Measurements from ENCODE around the gene RRP12.
"Not testable (repeated sequence)": the region's sequence is repeated elsewhere in the genome, so short reads cannot be mapped to it uniquely, and the experiment has no call there.

RRP12 gene, protein sequence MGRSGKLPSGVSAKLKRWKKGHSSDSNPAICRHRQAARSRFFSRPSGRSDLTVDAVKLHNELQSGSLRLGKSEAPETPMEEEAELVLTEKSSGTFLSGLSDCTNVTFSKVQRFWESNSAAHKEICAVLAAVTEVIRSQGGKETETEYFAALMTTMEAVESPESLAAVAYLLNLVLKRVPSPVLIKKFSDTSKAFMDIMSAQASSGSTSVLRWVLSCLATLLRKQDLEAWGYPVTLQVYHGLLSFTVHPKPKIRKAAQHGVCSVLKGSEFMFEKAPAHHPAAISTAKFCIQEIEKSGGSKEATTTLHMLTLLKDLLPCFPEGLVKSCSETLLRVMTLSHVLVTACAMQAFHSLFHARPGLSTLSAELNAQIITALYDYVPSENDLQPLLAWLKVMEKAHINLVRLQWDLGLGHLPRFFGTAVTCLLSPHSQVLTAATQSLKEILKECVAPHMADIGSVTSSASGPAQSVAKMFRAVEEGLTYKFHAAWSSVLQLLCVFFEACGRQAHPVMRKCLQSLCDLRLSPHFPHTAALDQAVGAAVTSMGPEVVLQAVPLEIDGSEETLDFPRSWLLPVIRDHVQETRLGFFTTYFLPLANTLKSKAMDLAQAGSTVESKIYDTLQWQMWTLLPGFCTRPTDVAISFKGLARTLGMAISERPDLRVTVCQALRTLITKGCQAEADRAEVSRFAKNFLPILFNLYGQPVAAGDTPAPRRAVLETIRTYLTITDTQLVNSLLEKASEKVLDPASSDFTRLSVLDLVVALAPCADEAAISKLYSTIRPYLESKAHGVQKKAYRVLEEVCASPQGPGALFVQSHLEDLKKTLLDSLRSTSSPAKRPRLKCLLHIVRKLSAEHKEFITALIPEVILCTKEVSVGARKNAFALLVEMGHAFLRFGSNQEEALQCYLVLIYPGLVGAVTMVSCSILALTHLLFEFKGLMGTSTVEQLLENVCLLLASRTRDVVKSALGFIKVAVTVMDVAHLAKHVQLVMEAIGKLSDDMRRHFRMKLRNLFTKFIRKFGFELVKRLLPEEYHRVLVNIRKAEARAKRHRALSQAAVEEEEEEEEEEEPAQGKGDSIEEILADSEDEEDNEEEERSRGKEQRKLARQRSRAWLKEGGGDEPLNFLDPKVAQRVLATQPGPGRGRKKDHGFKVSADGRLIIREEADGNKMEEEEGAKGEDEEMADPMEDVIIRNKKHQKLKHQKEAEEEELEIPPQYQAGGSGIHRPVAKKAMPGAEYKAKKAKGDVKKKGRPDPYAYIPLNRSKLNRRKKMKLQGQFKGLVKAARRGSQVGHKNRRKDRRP (N-terminal part only)

DNA sequence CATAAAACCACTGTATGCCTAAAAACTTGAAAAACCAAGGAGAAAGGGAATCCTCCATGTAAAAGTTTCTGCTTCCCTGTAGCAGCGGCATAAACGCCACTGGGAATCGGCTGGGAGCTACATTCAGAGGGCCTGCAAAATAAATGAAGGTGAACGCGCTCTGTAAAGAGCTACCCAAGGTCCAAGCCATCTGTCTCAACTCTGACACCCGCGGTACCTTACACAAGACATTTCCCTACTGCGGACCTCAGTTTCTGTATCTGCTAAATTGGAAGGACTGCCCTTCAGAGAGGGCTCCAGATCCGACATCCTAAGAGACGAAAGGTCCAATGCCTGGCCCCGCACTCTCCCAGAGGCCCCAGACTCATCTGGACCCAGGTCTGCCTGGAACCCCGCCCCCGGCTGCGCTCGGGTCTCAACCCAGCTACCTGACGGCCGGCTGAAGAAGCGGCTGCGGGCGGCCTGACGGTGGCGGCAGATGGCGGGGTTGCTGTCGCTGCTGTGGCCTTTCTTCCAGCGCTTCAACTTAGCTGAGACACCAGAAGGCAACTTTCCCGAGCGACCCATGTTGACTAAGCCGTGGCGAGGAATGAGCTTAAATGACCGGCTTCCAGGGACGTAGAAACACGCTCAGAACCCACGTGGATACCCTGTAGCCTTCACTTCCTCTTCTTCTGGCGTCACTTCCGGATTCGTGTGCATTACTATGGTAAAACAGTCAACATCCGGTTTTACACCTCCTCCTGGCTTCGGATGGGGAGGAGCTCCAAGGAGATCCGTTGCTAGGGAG, at the start of gene RRP12:
Gene RRP12 (minus strand): TSS at position 676 of the 790 bp plus-strand sequence. CDS start 109 bp downstream, at position 567.
- peak; percentile 49 to 69 for DNase-seq (ENCODE audit: low read depth in 2 of 2)

DNA sequence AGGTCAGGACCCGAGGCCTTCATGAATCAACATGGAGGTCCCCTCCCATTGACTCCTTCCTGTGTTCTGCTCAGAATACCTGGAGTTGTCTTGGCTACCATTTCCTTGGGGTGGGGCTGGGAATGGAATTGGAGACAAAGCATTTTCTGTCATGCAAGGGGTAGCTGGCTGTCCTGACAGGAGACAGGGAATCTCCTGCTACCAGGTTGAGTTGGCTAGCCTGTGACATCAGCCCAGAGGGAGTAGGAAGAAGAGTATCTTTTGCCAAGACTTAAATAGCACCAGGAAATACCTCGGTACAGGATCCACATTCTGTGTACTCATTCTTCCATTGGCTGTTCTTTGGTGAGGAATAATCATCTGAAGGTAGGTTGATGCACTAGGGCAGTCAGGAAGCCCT, 49.7 kb upstream of the RRP12 start:
- DNase-seq (ENCODE audit: low read depth in 2 of 2) = no peak

GRCh38 chr10:97445722-97446639, 44.8 kb upstream of the RRP12 start, which contains the start of the genes EXOSC1 and ZDHHC16:
TSS of gene EXOSC1 (minus strand) at chr10:97446006. CDS start at chr10:97445985, 21 bp downstream.
TSS of gene ZDHHC16 (plus strand) at chr10:97446175. CDS start at chr10:97451676, 5,501 bp downstream.
- peak; percentile 73 to 83 for DNase-seq (ENCODE audit: low read depth in 2 of 2)

GRCh38 chr10:97445357-97445721, 44.2 kb upstream of the RRP12 start:
- no peak for DNase-seq (ENCODE audit: low read depth in 2 of 2)

GRCh38 chr10:97444212-97444611, 43.1 kb upstream of the RRP12 start:
- DNase-seq (ENCODE audit: low read depth in 2 of 2) = no peak

GRCh38 chr10:97442277-97442676, 41.1 kb upstream of the RRP12 start:
- DNase-seq (ENCODE audit: low read depth in 2 of 2) = no peak

- no peak for DNase-seq (ENCODE audit: low read depth in 2 of 2)
Measured at GRCh38 chr10:97435211-97435610, 34.1 kb upstream of the RRP12 start.

DNA sequence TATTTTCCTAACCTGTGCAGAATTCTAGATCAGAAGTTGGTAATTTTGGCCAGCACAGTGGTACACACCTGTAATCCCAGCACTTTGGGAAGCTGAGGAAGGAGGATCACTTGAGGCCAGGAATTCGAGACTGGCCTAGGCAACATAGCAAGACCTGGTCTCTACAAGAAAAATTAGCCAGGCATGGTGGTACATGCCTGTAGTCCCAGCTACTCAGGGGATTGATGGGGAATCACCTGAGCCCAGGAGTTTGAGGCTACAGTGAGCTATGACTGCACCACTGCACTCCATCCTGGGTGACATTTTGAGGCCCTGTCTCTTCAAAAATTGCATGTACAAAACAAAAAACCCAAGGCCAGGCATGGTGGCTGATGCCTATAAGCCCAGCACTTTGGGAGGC, 33.4 kb upstream of the RRP12 start:
- DNase-seq (ENCODE audit: low read depth in 2 of 2) = no peak

- DNase-seq (ENCODE audit: low read depth in 2 of 2) = no peak
Measured at GRCh38 chr10:97434055-97434454, 32.9 kb upstream of the RRP12 start.

GRCh38 chr10:97428572-97428981, 27.4 kb upstream of the RRP12 start:
- DNase-seq (ENCODE audit: low read depth in 2 of 2) = no peak

GRCh38 chr10:97427571-97428179, 26.5 kb upstream of the RRP12 start:
- no peak for DNase-seq (ENCODE audit: low read depth in 2 of 2)

GRCh38 chr10:97426776-97427570, 25.8 kb upstream of the RRP12 start:
- DNase-seq (ENCODE audit: low read depth in 2 of 2) = no peak

- DNase-seq (ENCODE audit: low read depth in 2 of 2) = peak; percentile 89 to 93
Measured at GRCh38 chr10:97425964-97426775, 25.0 kb upstream of the RRP12 start, which contains the start of gene PGAM1. TSS of gene PGAM1 (plus strand) at chr10:97426191. CDS start at chr10:97426308, 117 bp downstream.

DNA sequence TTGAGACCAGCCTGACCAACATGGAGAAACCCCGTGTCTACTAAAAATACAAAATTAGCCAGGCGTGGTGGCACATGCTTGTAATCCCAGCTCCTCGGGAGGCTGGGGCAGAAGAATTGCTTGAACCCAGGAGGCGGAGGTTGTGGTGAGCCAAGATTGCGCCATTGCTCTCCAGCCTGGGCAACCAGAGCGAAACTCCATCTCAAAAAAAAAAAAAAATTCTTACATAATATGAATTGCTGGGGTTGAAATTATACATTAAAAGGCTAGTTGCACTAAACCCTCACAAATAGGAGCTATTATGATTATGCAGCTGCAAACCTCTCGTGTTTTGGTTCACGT, 22.6 kb upstream of the RRP12 start:
- not testable (repeated sequence) for DNase-seq (ENCODE audit: low read depth in 2 of 2)

DNA sequence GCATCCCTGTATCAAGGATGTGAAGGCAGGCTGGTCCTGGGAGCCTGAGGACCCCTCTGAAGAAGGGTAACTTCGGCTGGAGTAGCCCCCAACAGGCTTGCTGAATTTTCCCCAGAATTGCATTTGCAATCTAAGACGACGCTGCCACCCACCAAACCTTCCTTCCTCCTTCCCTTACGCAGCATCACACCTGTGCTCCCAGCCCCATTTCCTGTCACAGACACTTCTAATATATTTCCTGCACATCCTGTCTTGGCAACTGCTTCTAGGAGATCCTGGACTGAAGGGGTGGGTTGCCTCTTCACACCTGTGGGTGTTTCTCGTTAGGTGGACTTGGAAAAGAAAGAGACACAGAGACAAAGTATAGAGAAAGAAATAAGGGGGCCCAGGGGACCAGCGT, 15.4 kb upstream of the RRP12 start:
- DNase-seq (ENCODE audit: low read depth in 2 of 2) = no peak

GRCh38 chr10:97412891-97413304, 11.8 kb upstream of the RRP12 start:
- no peak for DNase-seq (ENCODE audit: low read depth in 2 of 2)

- no peak for DNase-seq (ENCODE audit: low read depth in 2 of 2)
Measured at GRCh38 chr10:97411406-97411805, 10.3 kb upstream of the RRP12 start.
